ENCODE data around the gene SNAI1.
A peak's percentile ranks its signal among the peaks of the same experiment; 100 is the strongest.

Gene SNAI1

DNA sequence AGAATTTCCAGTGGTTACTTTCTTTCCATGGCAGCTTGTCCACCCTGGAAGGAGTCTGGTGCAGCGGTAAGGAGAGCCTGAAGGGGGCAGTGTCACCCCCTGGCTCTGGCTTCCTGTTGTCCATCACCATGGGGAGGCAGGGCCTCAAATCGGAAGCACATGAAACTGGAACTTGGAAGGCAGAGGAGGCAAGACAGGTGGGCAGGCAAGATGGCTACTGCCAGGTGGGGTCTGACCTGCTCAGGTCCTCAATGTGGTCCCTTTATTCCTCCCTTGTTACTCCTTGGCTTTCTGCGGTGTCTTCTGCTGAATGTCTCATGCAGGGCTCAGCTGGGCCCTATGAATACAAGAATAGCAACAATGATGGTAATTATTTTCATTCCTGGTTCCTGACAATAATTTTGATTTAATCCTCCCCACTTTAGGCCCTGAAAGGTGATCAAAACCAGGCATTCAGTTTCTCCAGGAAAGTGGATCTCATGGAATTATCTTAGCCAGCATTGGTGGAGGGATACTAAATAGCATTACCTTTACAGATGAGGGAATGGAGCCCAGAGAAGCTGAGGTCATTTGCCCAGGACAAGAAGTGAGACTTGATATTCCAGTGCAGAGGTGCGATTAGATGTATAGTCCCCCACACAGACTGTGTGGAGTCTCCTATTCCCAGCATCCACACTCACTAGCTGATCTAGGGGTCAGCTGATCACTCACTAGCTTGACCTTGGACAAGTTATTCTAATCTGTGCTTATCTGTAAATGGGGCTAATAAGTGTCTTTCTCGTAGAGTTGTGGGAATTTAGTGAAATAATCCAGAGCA, 17.6 kb upstream of the SNAI1 start:
- DNase-seq (ENCODE audit: low spot score) = no peak

DNA sequence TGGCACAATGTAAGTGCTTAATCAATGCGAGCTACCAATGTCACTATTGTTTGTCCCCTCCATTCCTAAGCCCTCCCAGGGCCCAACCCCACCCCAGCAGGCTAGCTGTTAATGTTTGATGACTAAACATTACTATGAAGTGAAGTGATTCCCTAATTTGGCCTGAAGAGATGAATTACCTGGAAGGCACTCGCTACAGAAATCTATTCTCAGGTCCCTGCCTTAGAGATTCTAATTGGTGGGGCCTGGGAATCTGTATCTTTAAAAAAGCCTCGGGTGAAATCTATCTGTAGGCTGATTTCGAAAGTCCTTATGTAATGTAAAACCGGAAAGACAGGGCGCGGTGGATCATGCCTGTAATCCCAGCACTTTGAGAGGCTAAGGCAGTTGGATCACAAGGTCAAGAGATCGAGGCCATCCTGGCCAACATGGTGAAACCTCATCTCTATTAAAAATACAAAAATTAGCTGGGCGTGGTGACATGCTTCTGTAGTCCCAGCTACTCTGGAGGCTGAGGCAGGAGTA, 16.9 kb upstream of the SNAI1 start:
- in situ Hi-C loops (cut with MboI; ENCODE audit: low pct_unique_long_range_greater_than_20kb, low sequenced_read_pairs, unreplicated experiment) = no loop called here
- no peak for DNase-seq (ENCODE audit: low spot score)
- TF ChIP-seq, protein P1, sequence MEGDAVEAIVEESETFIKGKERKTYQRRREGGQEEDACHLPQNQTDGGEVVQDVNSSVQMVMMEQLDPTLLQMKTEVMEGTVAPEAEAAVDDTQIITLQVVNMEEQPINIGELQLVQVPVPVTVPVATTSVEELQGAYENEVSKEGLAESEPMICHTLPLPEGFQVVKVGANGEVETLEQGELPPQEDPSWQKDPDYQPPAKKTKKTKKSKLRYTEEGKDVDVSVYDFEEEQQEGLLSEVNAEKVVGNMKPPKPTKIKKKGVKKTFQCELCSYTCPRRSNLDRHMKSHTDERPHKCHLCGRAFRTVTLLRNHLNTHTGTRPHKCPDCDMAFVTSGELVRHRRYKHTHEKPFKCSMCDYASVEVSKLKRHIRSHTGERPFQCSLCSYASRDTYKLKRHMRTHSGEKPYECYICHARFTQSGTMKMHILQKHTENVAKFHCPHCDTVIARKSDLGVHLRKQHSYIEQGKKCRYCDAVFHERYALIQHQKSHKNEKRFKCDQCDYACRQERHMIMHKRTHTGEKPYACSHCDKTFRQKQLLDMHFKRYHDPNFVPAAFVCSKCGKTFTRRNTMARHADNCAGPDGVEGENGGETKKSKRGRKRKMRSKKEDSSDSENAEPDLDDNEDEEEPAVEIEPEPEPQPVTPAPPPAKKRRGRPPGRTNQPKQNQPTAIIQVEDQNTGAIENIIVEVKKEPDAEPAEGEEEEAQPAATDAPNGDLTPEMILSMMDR (IDR thresholded peaks at IDR 0.05; ENCODE audit: extremely low read depth, insufficient read depth, missing control alignments) = no peak

More for the DNA sequence above, 17.6 kb upstream of the SNAI1 start:
- in situ Hi-C loops (cut with MboI; ENCODE audit: low pct_unique_long_range_greater_than_20kb, low sequenced_read_pairs, unreplicated experiment) = no loop called here
- TF ChIP-seq, protein P1 (IDR thresholded peaks at IDR 0.05; ENCODE audit: extremely low read depth, insufficient read depth, missing control alignments) = peak; percentile 67

DNA sequence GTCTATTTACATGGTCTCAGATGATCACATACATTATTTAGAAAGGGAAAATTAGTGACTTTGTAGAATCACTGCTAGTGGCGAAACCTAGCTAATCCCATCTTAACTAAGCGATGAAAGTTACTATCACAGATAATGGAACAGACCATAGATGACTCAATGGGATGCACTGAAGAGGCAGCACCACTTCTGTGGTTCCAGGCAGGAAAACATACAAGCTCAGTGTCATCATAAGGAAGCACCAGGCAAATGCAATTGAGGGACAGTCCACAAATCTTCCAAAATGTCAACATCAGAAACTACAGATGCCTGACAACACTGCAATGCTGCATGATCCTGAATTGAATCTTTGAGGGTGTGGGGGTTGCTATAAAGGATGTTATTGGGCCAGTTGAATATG, 15.9 kb upstream of the SNAI1 start:
- in situ Hi-C loops (cut with MboI; ENCODE audit: low pct_unique_long_range_greater_than_20kb, low sequenced_read_pairs, unreplicated experiment) = no loop called here
- no peak for DNase-seq (ENCODE audit: low spot score)
- TF ChIP-seq, protein P1 (IDR thresholded peaks at IDR 0.05; ENCODE audit: extremely low read depth, insufficient read depth, missing control alignments) = no peak

DNA sequence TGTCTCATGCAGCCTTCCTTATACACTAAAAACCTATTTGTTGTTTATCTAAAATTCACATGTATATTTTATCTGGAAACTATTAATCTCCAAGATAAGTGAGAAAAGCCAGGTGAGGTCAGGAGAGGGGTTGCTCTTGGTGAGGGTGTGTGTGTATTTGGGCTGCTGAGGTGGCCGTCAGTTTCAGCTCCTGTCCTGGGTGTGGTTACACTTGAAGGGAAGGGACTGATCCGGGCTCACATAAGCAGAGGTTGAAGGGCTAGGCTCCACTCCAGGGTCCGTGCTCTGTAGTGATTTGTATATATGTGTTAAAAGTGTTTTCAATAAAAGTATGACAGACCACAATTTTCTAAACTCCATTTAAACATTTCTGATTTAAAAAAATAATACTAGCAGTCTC, 13.5 kb upstream of the SNAI1 start:
- TF ChIP-seq, protein P1 (IDR thresholded peaks at IDR 0.05; ENCODE audit: extremely low read depth, insufficient read depth, missing control alignments) = no peak
- no peak for DNase-seq (ENCODE audit: low spot score)
- in situ Hi-C loops (cut with MboI; ENCODE audit: low pct_unique_long_range_greater_than_20kb, low sequenced_read_pairs, unreplicated experiment) = no loop called here

DNA sequence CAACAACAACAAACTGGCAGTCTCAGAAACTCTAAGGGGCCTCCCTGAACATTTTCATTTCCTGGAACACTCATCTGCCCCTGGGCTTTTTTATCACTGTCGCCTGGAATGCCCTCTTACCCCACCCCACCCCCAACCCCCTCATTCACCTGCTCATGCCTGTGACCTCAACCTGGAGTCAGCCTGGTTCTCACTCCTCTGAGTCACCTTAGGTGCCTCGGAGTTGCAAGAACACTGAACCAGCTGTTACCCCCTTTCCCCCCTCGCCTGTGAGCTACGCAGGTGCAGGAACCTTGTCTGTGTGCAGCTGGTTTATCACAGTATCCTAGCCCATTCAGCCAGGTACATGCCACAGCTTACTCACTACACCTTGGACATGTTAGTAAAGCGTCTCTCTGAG, 12.8 kb upstream of the SNAI1 start:
- TF ChIP-seq, protein P1 (IDR thresholded peaks at IDR 0.05; ENCODE audit: extremely low read depth, insufficient read depth, missing control alignments) = no peak
- in situ Hi-C loops (cut with MboI; ENCODE audit: low pct_unique_long_range_greater_than_20kb, low sequenced_read_pairs, unreplicated experiment) = loop anchor here (10.0 kb wide), 1 partner anchor 105 kb away; no protein-coding TSS in a partner anchor
- DNase-seq (ENCODE audit: low spot score) = no peak

DNA sequence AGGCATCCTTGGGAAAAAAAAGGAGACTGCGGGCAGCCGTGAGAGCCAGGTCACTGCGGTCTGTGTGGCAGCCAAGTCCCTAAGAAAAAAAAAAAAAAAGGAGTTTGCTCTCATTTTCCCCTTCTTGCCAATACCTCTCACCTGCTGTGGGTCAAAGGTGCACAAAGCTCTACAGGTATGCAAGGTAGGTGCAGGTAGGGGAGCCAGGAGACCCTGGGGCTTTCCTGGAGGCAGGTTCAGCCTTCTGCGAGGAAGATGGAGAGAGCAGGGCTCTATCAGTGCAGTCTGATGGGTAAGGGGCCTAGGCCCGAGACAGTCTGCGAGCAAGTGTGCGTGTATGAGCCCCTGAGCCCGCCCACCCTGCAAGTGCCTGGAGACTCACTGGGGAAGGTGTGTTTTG, 12.3 kb upstream of the SNAI1 start:
- in situ Hi-C loops (cut with MboI; ENCODE audit: low pct_unique_long_range_greater_than_20kb, low sequenced_read_pairs, unreplicated experiment) = loop anchor here (10.0 kb wide), 1 partner anchor 104 kb away; no protein-coding TSS in a partner anchor
- TF ChIP-seq, protein P1 (IDR thresholded peaks at IDR 0.05; ENCODE audit: extremely low read depth, insufficient read depth, missing control alignments) = no peak
- no peak for DNase-seq (ENCODE audit: low spot score)
